Measurements from ENCODE around the gene GPR21. TPM values are rescaled to one million over a fixed set of nuclear protein-coding genes. Genes with fewer than 3 reads are reported as not detected.
A peak's percentile ranks its signal among the peaks of the same experiment; 100 is the strongest.

GPR21 gene
- polyA plus RNA-seq, 1 donor, result 0.24 TPM

GRCh38 chr9:123081824-123082223 lies 48.4 kb downstream of the GPR21 start:
- WGBS (ENCODE audit: insufficient coverage, low lambda C conversion rate), result 0% methylated on average over 1 of the region's 2 CpGs

GRCh38 chr9:123083680-123084079 lies 50.2 kb downstream of the GPR21 start:
- no peak overlapping the region for H3K4me3 ChIP-seq (ENCODE audit: low read length)
- H3K27me3 ChIP-seq (ENCODE audit: control insufficient read depth, insufficient read depth, low read length), result no peaks in the 10 kb centered on the region
- no peaks in the 10 kb centered on the region for H3K4me1 ChIP-seq (ENCODE audit: control insufficient read depth, insufficient read depth, low read length)
- H3K27ac ChIP-seq (ENCODE audit: low read length), result no peak overlapping the region
- WGBS (ENCODE audit: insufficient coverage, low lambda C conversion rate), result 60% methylated on average over 1 of the region's 6 CpGs
- DNase-seq, result peak in 1 of 2 donors; percentile 29
- H3K36me3 ChIP-seq (ENCODE audit: control insufficient read depth, insufficient read depth, low read length), result peaks cover 46% of the 10 kb centered on the region
- no peaks in the 10 kb centered on the region for H3K9me3 ChIP-seq (ENCODE audit: control insufficient read depth, low read depth, low read length)

More at GRCh38 chr9:123081824-123082223, 48.4 kb downstream of the GPR21 start:
- DNase-seq, result peak; percentile 15 to 22
- H3K27ac ChIP-seq (ENCODE audit: low read length), result no peak overlapping the region
- no peak overlapping the region for H3K4me3 ChIP-seq (ENCODE audit: low read length)
- H3K9me3 ChIP-seq (ENCODE audit: control insufficient read depth, low read depth, low read length), result no peaks in the 10 kb centered on the region
- no peaks in the 10 kb centered on the region for H3K4me1 ChIP-seq (ENCODE audit: control insufficient read depth, insufficient read depth, low read length)
- no peaks in the 10 kb centered on the region for H3K27me3 ChIP-seq (ENCODE audit: control insufficient read depth, insufficient read depth, low read length)
- H3K36me3 ChIP-seq (ENCODE audit: control insufficient read depth, insufficient read depth, low read length), result peaks cover 46% of the 10 kb centered on the region

GRCh38 chr9:123084256-123084655 lies 50.8 kb downstream of the GPR21 start:
- peaks cover 49% of the 10 kb centered on the region for H3K36me3 ChIP-seq (ENCODE audit: control insufficient read depth, insufficient read depth, low read length)
- H3K4me3 ChIP-seq (ENCODE audit: low read length), result no peak overlapping the region
- no CpG with 5 or more reads among the region's 1 CpG for whole genome bisulfite sequencing (ENCODE audit: insufficient coverage, low lambda C conversion rate)

More at GRCh38 chr9:123084256-123084655, 50.8 kb downstream of the GPR21 start:
- DNase-seq, result no peak
- Histone ChIP-seq H3K27ac (ENCODE audit: low read length) (no peak overlapping the region), H3K9me3 (ENCODE audit: control insufficient read depth, low read depth, low read length) (no peaks in the 10 kb centered on the region), H3K27me3 (ENCODE audit: control insufficient read depth, insufficient read depth, low read length) (no peaks in the 10 kb centered on the region), H3K4me1 (ENCODE audit: control insufficient read depth, insufficient read depth, low read length) (no peaks in the 10 kb centered on the region)

Other genes starting within 250 kb of the GPR21 start
- gene OR5C1, start 244.7 kb upstream of the GPR21 start, polyA plus RNA-seq, result not detected
- not detected for gene OR1K1, start 233.5 kb upstream of the GPR21 start, polyA plus RNA-seq
- 19.0 TPM for gene PDCL, start 205.1 kb upstream of the GPR21 start, polyA plus RNA-seq
- gene RC3H2, start 128.3 kb upstream of the GPR21 start, polyA plus RNA-seq, result 27.1 TPM
- gene ZBTB6, start 120.3 kb upstream of the GPR21 start, polyA plus RNA-seq, result 11.6 TPM
- 11.4 TPM for gene ZBTB26, start 102.2 kb upstream of the GPR21 start, polyA plus RNA-seq
- 38.3 TPM for gene RABGAP1, start 92.6 kb upstream of the GPR21 start, polyA plus RNA-seq
- 29.1 TPM for gene STRBP, start 234.9 kb downstream of the GPR21 start, polyA plus RNA-seq

All from large intestine (tissue), 3 donors.